Thyroid gland (tissue), 4 donors: Measurements from ENCODE around the gene DROSHA. TPM values are rescaled to one million over a fixed set of nuclear protein-coding genes. Genes with fewer than 3 reads are reported as not detected.

Experiments
- DNase-seq, 2 donors: peaks; one replicate each; pipeline ENCODE4 v3.0.0-alpha.2; 2019
- H3K27ac ChIP-seq, 3 donors: fragments of 200-600 bp; sonication (generic); 1 replicate in 2 of 3; 2 replicates in 1 of 3; pipeline ENCODE4 v1.5.1; 2016 to 2019; ENCODE audit warnings: mild to moderate bottlenecking in 1 of 3, moderate library complexity in 1 of 3
- H3K27me3 ChIP-seq: fragments of 200-600 bp; sonication (generic); one replicate; pipeline ENCODE4 v1.5.1; 2019
- H3K36me3 ChIP-seq, 2 donors: fragments of 200-600 bp; sonication (generic); one replicate each; pipeline ENCODE4 v1.5.1; 2016 to 2019
- H3K4me1 ChIP-seq, 2 donors: fragments of 200-600 bp; sonication (generic); one replicate each; pipeline ENCODE4 v1.5.1; 2017 to 2019
- H3K4me3 ChIP-seq, 3 donors: fragments of 200-600 bp; sonication (generic); replicated peaks in 1 of 3; 1 replicate in 2 of 3; 2 replicates in 1 of 3; pipeline ENCODE4 v1.5.1; 2016; ENCODE audit warnings: mild to moderate bottlenecking in 1 of 3
- H3K9me3 ChIP-seq: fragments of 200-600 bp; sonication (generic); one replicate; pipeline ENCODE4 v1.5.1; 2017
- POLR2A ChIP-seq, 2 donors: fragments of 450-650 bp; IDR thresholded peaks; one replicate each; pipeline ENCODE4 v1.6.1; 2017; ENCODE audit warnings: antibody characterized with exemption in 2 of 2, mild to moderate bottlenecking in 2 of 2, moderate library complexity in 1 of 2
- WGBS, 2 donors: methylation state at CpG; one replicate each; pipeline ENCODE4 v1.1.5; 2017; 5-methylcytosine and 5-hydroxymethylcytosine counted together
- intact Hi-C: fragments of 100-400 bp; cut with DNase I; formaldehyde crosslinking; loops from one replicate; pipeline ENCODE4 v1.15.1; 2023
- total RNA-seq, 4 donors: library from RNA; depleted of rRNA; stranded (reverse); fragments of >200 nt; gene quantifications; one replicate each; pipeline ENCODE4 v1.2.3, GENCODE V29; 2016
- TF ChIP-seq, protein P1 (sequence below), 6 experiments: fragments of 200-600 bp in 3 of 6; fragments of 450-650 bp in 3 of 6; sonication (generic) in 3 of 6; IDR thresholded peaks; one replicate each; pipeline ENCODE4 v1.5.1; 2016 to 2019; ENCODE audit warnings: antibody characterized with exemption in 6 of 6, mild to moderate bottlenecking in 2 of 6, inconsistent platforms in 1 of 6, moderate library complexity in 1 of 6

Gene DROSHA
- total RNA-seq, 4 donors from 2014 or later = 45.6 to 52.3 (median 46.2) TPM

DNA sequence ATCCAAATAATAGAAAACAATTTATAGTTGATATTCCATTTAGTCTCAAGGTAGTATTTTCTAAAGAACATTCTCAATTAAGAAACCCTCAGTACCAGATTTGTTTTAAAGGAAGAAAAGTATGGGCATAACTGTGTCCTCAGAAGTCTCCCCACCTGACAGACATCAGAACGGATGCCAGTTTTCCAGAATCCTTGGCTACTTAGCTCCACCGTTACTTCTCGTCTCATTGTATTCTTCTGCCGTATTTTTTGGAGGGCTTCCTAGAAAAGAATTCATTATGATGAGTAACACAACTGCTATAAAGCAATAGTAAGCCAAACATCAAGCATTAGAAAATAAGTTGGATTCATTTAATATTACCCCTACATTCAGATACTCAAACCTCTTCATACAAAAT, 67.8 kb downstream of the DROSHA start:
- H3K9me3 ChIP-seq = no peaks in the 10 kb centered on the region
- peaks cover 15% of the 10 kb centered on the region in 2 donors for H3K36me3 ChIP-seq
- no peaks in the 10 kb centered on the region for H3K27me3 ChIP-seq
- no peaks in the 10 kb centered on the region for H3K4me1 ChIP-seq
- H3K4me3 ChIP-seq = no peak overlapping the region
- intact Hi-C loops = no loop called here
- no peak for TF ChIP-seq POLR2A (IDR thresholded peaks at IDR 0.05)
- TF ChIP-seq, protein P1, sequence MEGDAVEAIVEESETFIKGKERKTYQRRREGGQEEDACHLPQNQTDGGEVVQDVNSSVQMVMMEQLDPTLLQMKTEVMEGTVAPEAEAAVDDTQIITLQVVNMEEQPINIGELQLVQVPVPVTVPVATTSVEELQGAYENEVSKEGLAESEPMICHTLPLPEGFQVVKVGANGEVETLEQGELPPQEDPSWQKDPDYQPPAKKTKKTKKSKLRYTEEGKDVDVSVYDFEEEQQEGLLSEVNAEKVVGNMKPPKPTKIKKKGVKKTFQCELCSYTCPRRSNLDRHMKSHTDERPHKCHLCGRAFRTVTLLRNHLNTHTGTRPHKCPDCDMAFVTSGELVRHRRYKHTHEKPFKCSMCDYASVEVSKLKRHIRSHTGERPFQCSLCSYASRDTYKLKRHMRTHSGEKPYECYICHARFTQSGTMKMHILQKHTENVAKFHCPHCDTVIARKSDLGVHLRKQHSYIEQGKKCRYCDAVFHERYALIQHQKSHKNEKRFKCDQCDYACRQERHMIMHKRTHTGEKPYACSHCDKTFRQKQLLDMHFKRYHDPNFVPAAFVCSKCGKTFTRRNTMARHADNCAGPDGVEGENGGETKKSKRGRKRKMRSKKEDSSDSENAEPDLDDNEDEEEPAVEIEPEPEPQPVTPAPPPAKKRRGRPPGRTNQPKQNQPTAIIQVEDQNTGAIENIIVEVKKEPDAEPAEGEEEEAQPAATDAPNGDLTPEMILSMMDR (IDR thresholded peaks at IDR 0.05) = no peak
- H3K27ac ChIP-seq = no peak overlapping the region
- 92 to 94% methylated on average over 4 of the region's 4 CpGs for WGBS, 2 donors
- no peak for DNase-seq

DNA sequence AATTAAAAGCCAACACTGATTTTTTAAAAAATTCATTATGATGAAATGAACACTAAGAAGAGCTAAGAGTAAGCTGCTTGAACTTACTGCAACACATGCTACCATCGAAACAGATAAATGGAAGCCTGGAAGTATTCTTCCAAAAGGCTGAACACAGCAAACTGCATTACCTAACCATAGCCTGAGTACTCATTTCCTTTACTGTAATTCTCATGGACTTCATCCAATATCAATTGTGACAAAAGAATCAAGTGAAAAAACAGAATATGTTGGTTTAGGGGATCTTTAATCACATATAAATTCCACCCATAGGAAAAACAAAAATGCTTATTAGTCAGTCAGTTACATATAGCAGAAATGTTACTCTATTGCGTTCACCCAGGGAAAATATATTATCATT, 68.5 kb downstream of the DROSHA start:
- no peak for DNase-seq
- intact Hi-C loops = no loop called here
- Histone ChIP-seq H3K27me3 (no peaks in the 10 kb centered on the region), H3K36me3 (peaks cover 15% of the 10 kb centered on the region in 2 donors), H3K4me1 (no peaks in the 10 kb centered on the region), H3K4me3 (no peak overlapping the region), H3K27ac (no peak overlapping the region), H3K9me3 (no peaks in the 10 kb centered on the region)
- 91 to 95% methylated on average over 2 of the region's 2 CpGs for WGBS, 2 donors
- TF ChIP-seq POLR2A (IDR thresholded peaks at IDR 0.05) = no peak
- TF ChIP-seq, protein P1 (IDR thresholded peaks at IDR 0.05) = no peak

DNA sequence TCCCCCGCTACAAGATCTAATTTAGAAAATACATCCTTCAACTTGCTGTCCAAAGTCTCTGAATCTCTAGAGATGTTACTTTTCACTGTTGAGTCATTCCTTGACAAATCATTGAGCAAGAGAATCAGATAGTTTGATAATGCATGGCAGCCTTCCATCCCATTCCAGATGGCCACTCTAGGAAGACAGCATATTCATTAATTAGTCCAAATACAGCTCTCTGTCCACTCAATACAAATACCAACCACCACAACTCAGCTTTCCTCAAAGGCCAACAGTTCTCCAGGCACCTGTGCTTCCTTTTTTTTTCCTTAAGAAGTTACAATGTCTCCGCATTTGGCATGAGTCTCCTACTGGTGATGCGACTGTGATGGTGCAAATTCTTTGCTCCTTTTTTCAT, 72.3 kb downstream of the DROSHA start:
- H3K36me3 ChIP-seq = peaks cover 9 to 19% of the 10 kb centered on the region in 2 donors
- no peaks in the 10 kb centered on the region for H3K4me1 ChIP-seq
- no peaks in the 10 kb centered on the region for H3K9me3 ChIP-seq
- no peak overlapping the region for H3K4me3 ChIP-seq
- no peak overlapping the region for H3K27ac ChIP-seq
- 97 to 98% methylated on average over 3 of the region's 3 CpGs for WGBS, 2 donors
- no peaks in the 10 kb centered on the region for H3K27me3 ChIP-seq
- DNase-seq = no peak
- TF ChIP-seq, protein P1 (IDR thresholded peaks at IDR 0.05) = no peak
- TF ChIP-seq POLR2A (IDR thresholded peaks at IDR 0.05) = no peak
- intact Hi-C loops = no loop called here

DNA sequence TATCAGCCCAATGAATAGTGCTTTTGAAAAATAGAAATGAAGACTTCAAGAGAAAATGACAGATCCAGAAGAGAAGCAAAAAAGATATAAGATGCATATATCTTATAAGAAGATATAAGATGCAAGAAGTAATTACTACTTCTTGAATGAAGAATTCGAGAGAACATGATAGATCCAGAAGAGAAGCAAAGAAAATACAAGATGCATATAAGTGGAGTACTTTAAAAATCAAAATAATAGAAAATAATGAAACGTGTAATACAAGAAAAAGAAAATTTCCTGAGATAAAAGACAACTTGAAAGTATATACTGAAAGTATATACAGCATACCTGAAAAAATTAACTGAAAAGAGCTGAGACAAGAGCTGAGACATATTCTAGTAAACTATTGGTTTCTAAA, 76.7 kb downstream of the DROSHA start:
- WGBS, 2 donors = 95 to 98% methylated on average over 2 of the region's 2 CpGs
- Histone ChIP-seq H3K27me3 (no peaks in the 10 kb centered on the region), H3K4me1 (no peaks in the 10 kb centered on the region), H3K9me3 (no peaks in the 10 kb centered on the region), H3K4me3 (no peak overlapping the region), H3K27ac (no peak overlapping the region), H3K36me3 (peaks cover 6 to 18% of the 10 kb centered on the region in 2 donors)
- no peak for TF ChIP-seq POLR2A (IDR thresholded peaks at IDR 0.05)
- TF ChIP-seq, protein P1 (IDR thresholded peaks at IDR 0.05) = no peak
- DNase-seq = no peak
- intact Hi-C loops = no loop called here

DNA sequence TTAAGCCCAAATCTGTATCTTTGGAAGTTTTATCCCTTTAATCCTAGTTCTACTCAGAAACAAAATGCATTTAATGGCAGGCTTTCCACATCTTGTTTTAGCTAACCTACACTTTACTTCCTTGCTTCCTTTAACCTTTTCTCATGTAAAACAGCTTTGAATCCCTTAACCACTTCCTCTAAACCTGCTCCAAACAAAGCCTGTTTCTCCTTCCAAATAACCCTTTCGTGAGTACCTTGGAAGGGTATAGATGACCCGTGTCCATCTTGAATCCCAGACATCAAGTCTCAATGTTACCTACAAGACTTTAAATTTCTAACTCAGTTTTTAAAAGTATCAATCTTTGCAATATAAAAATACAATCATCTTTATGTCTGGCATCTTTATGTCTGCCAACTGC, 78.4 kb downstream of the DROSHA start:
- 87 to 88% methylated on average over 2 of the region's 2 CpGs for WGBS, 2 donors

More for the DNA sequence above, 78.4 kb downstream of the DROSHA start:
- DNase-seq = no peak
- intact Hi-C loops = no loop called here
- peaks cover 11 to 21% of the 10 kb centered on the region in 2 donors for H3K36me3 ChIP-seq
- H3K4me3 ChIP-seq = no peak overlapping the region
- no peaks in the 10 kb centered on the region for H3K27me3 ChIP-seq
- no peaks in the 10 kb centered on the region for H3K4me1 ChIP-seq
- H3K9me3 ChIP-seq = no peaks in the 10 kb centered on the region
- TF ChIP-seq, protein P1 (IDR thresholded peaks at IDR 0.05) = no peak
- TF ChIP-seq POLR2A (IDR thresholded peaks at IDR 0.05) = no peak
- H3K27ac ChIP-seq = no peak overlapping the region
